NCI-H446 (cell line): ENCODE results near the gene ANKRD28.

Experiments
- DNase-seq, 2 experiments: peaks; one replicate each; lab custom pipeline; 2025; lab: John Stamatoyannopoulos, UW

ANKRD28 gene

GRCh38 chr3:15723624-15723884 is 74.2 kb downstream of the ANKRD28 start:
- no peak for DNase-seq

GRCh38 chr3:15722877-15723623 is 74.7 kb downstream of the ANKRD28 start:
- no peak for DNase-seq

- no peak for DNase-seq
Observed at GRCh38 chr3:15716178-15716577, 81.6 kb downstream of the ANKRD28 start.

GRCh38 chr3:15714448-15714847 is 83.3 kb downstream of the ANKRD28 start:
- DNase-seq, result no peak

GRCh38 chr3:15713364-15713763 is 84.4 kb downstream of the ANKRD28 start:
- DNase-seq, result no peak

- DNase-seq, result no peak
Observed at GRCh38 chr3:15711281-15711680, 86.5 kb downstream of the ANKRD28 start.

- DNase-seq, result no peak
Observed at GRCh38 chr3:15708882-15709677, 88.7 kb downstream of the ANKRD28 start.

GRCh38 chr3:15707779-15708178 is 90.0 kb downstream of the ANKRD28 start:
- DNase-seq, result no peak

- DNase-seq, result no peak
Observed at GRCh38 chr3:15703346-15703745, 94.4 kb downstream of the ANKRD28 start.

- no peak for DNase-seq
Observed at GRCh38 chr3:15694628-15695027, 103.2 kb downstream of the ANKRD28 start.

- DNase-seq, result no peak
Observed at GRCh38 chr3:15693355-15693754, 104.4 kb downstream of the ANKRD28 start.

GRCh38 chr3:15690748-15691147 is 107.0 kb downstream of the ANKRD28 start:
- DNase-seq, result no peak

GRCh38 chr3:15690230-15690629 is 107.5 kb downstream of the ANKRD28 start:
- no peak for DNase-seq

GRCh38 chr3:15685927-15686326 is 111.9 kb downstream of the ANKRD28 start:
- DNase-seq, result no peak

GRCh38 chr3:15683253-15683652 is 114.5 kb downstream of the ANKRD28 start:
- no peak for DNase-seq

GRCh38 chr3:15682561-15683185 is 115.1 kb downstream of the ANKRD28 start:
- DNase-seq, result no peak

- DNase-seq, result no peak
Observed at GRCh38 chr3:15681668-15682067, 116.1 kb downstream of the ANKRD28 start.

GRCh38 chr3:15679306-15679705 is 118.5 kb downstream of the ANKRD28 start:
- no peak for DNase-seq

- no peak for DNase-seq
Observed at GRCh38 chr3:15676259-15676658, 121.5 kb downstream of the ANKRD28 start.

- no peak for DNase-seq
Observed at GRCh38 chr3:15673536-15673935, 124.2 kb downstream of the ANKRD28 start.

GRCh38 chr3:15667484-15667883 is 130.3 kb downstream of the ANKRD28 start:
- no peak for DNase-seq

GRCh38 chr3:15666277-15666676 is 131.5 kb downstream of the ANKRD28 start:
- no peak for DNase-seq

GRCh38 chr3:15665510-15666150 is 132.1 kb downstream of the ANKRD28 start:
- DNase-seq, result no peak
